SU-DHL-6 (cell line): ENCODE results near the gene SLC17A5.
"Not testable (repeated sequence)": the region's sequence is repeated elsewhere in the genome, so short reads cannot be mapped to it uniquely, and the experiment has no call there.

Experiments used
- CTCF ChIP-seq: fragments of 200-600 bp; sonication (generic); IDR thresholded peaks from one replicate; pipeline ENCODE4 v1.5.1; 2017; ENCODE audit warnings: antibody characterized with exemption, mild to moderate bottlenecking, low read length, moderate library complexity; ENCODE audit not compliant: insufficient read depth, poor library complexity, severe bottlenecking
- EZH2phosphoT487 ChIP-seq: fragments of 200-600 bp; sonication (generic), shearing (Covaris generic); conservative IDR thresholded peaks from 2 replicates; pipeline ENCODE4 v1.6.1; 2018; ENCODE audit warnings: mild to moderate bottlenecking, antibody characterized with exemption, low read length, moderate library complexity, mixed read lengths

GRCh38 chr6:73555380-73555949 is 98.3 kb downstream of the SLC17A5 start:
- TF ChIP-seq CTCF, EZH2phosphoT487: not testable (repeated sequence)
